Dedifferentiated amniotic fluid mesenchymal stem cell (primary cell): ENCODE data around the gene LNP1.
A peak's percentile ranks its signal among the peaks of the same experiment; 100 is the strongest.
"Not testable (repeated sequence)": the region's sequence is repeated elsewhere in the genome, so short reads cannot be mapped to it uniquely, and the experiment has no call there.

Experiments
- DNase-seq: peaks from one replicate; pipeline ENCODE4 v3.0.0-alpha.2; 2016; ENCODE audit errors: extremely low spot score

LNP1 gene, protein sequence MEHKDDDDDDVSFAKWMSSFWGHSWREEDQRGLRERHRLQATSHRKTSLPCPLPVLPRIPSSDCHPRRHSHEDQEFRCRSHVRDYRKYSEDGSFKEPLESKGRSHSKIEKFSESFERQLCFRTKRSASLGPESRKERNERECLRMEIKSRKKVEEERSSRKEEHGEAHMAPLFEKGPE

DNA sequence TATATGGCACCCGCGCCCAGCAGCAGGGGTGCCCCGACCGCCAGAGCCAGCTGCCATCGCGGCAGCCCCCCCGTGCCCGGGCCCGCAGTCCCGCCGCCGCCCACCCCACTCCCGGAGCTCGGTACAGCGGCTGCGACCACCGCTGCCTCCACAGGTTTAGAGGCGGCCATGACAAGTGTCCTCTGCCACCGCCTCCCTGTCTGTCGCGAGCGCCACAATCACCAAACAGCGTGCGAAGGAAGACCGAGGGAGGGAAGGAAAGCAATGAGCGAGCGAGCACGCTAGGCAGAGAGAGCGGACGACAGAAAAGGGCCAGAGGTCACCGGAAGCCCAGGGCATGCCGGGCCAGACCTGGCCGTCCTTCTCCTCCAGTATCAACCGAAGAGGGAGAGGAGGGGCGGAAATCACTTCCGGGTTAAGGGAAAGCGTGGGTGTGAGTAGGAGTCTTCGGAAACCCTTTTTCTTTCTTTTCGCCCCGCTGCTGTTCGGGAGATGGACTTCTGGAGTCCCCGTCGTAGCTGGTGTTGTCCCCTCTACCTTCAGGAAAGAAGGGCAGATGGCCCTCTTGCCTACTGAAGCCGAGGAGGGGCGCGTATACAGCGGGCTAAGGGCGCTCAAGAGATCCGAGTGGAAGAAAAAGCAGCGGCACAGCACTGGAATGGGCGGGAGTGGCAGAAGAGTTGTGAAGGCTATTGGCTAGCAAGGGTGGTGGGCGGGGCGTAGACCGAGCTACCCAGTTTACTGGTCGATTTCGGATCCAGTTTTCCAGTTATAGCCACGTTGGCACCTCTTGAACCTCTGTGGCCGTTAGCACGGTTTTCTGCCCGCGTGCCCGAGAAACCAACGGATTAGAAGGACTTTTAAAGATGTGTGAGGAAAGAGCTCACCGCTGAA lies at the start of gene LNP1, which contains the start of gene TOMM70:
Gene LNP1 (plus strand): TSS at position 760 of the 894 bp plus-strand sequence. CDS start 28,191 bp downstream, outside the sequence.
Gene TOMM70 (minus strand): TSS at position 310 of the 894 bp plus-strand sequence. CDS start 140 bp downstream, at position 170.
- DNase-seq = peak; percentile 97

DNA sequence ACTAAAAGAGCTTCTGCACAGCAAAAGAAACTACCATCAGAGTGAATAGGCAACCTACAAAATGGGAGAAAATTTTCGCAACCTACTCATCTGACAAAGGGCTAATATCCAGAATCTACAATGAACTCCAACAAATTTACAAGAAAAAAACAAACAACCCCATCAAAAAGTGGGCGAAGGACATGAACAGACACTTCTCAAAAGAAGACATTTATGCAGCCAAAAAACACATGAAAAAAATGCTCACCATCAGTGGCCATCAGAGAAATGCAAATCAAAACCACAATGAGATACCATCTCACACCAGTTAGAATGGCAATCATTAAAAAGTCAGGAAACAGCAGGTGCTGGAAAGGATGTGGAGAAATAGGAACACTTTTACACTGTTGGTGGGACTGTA lies 49.6 kb upstream of the LNP1 start:
- DNase-seq = not testable (repeated sequence)

DNA sequence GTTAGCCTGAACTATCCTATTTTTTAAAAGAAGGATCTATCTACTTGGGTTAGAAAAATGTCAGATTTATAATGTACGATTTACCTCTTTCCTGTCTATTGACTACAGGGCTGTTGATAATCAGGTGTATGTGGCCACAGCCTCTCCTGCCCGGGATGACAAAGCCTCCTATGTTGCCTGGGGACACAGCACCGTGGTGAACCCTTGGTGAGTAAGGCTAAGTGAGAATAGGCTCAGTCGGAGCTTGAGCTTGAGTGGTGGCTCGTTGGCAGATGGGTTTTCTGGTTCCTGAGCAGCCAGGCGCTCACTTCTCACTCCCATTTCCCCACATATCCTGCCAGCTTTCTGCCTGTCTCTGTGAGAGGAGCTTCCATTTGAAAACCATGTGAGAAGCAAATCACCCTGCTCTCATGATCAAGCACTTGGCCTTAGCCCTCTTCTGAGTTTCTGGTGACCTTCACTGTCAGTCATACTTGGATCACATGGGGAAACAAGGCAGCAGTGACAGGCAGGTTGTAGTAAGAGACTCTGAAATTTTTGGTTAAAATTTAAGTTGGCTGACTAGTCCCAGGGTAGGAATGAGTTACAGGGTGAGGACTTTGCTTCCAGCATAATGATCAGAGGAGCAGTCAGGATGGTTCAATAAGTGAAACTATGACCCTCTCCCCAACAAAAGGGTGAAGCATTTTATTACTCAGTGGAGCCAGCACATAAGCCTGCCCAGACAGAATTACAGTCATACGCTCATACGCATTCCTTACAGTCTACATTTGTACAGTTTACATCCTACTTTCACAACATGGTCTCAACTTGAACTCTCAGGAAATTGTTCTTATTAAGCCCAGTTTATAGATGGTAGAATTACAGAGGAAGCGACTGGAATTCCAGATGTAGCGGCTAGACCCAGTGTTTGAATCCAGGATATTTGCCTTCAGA lies 48.8 kb upstream of the LNP1 start:
- DNase-seq = no peak

DNA sequence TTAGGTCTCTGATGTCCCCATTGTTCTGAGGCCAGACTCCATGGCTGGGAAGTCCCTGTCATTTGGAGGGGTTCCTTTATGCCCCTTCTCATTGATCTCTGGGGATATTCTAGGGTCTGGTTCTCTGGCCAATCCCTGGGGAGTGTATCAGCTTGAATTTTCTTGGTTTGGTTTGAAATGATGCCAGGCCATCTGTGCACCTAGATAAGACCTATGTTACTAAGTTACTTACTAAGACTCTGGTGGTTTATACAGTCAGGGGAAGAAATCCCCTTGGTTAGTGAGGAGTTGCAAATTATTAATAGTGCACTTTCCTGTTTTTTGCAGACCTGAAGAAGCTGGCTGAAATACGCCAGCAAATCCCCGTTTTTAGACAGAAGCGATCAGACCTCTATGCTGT lies 46.5 kb upstream of the LNP1 start:
- no peak for DNase-seq

GRCh38 chr3:100358413-100358812 lies 42.9 kb upstream of the LNP1 start:
- no peak for DNase-seq

DNA sequence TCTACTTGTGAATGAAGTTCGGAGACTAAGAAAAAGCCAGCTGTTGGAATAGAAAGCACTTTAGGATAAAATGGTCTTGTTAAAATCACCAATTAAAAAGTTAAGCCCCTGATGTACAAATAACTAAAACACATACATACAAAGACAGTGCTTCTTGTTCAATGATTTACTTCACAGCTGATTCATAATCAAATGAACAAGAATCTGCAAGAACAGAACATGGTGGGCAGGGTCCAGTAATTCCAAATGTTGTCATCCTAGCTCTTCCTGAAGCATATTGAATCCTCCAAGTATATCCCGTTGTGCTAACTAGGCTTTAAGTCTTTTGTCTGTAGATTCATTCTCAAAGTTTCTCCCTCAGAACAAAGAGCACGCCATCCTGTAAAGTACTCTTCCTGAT lies 42.3 kb upstream of the LNP1 start:
- DNase-seq = no peak

DNA sequence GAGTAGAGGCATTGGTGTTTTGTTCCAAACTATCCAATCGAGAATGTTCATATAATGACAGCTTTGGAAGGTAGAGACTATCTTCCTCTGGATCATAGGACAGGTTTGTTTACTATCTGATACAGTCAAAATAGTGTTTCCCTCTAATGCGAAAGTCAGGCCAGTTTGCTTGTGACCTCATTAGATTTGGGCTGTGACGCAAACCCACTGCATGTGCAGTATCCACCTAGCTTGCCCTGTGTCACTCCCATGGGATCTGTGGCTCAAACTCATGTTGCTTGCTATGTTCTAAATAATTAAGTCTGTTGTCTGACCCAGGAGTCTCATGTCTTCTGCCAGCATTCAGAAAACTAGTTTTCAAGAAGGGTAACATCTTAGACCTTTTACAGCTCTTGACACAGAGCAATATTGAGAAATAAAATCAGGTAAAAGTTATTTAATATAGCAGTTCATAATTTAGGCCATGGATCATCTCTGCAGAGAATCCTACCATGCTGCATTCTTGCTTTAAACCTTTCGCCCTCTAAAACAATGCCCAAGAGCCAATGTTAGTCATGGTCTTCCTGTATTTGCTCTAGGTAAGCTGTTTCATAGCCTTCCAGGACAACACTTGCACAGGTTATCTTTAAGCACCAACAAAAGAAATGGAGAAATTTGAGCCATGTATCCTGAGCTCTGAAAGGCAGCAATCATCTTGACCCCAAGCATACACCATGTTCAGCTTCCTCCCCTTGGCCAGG lies 40.4 kb upstream of the LNP1 start:
- DNase-seq = no peak

DNA sequence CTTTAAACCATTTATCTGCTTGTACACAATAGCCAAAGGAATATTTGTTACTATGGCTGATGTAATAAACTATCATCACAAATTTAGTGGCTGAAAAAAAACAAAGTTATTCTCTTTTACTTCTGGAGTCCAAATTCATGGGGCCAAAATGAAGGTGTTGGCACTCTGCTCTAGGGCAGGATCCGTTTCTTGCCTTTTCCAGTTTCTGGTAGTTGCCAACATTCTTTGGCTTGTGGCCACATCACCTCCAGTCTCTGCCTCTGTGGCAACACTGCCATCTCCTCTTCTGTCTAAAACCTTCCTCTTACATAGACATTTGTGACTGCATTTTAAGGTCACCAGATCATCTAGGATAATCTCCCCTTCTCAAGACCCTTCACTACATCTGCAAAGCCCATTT lies 39.4 kb upstream of the LNP1 start:
- no peak for DNase-seq

GRCh38 chr3:100364421-100364820 lies 36.9 kb upstream of the LNP1 start:
- no peak for DNase-seq

DNA sequence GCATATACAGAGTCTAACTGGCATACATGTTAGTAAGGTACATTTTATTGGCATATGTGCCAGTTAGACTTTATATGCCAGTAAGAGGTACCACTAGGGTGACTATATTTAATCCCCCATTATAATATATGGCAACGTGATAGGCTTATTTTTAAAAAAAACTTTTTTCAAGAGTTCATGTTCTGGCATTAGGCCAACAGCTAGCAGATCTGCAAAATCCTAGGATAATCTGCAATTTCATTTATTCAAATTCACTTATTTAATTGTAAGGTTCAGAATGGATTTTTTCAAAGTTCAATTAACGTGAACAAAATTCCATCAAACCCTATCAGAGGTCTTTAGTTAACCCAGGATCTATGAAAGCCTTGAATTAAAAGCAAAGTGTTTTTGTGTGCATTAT lies 34.9 kb upstream of the LNP1 start:
- no peak for DNase-seq

DNA sequence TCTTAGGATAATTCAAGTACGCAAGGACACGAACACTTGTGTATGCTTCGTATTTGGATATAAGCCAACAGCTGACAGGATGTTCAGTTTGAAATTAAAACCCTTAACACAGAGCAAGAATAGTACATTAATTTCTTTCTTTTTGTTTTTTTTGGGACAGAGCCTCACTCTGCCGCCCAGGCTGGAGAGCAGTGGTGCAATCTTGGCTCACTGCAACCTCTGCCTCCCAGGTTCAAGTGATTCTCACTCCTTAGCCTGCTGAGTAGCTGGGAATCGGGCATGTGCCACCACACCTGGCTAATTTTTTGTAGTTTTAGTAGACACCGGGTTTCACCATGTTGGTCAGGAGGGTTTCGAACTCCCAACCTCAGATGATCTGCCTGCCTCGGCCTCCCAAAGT lies 32.9 kb upstream of the LNP1 start:
- no peak for DNase-seq

- no peak for DNase-seq
Observed at GRCh38 chr3:100370756-100371155, 30.6 kb upstream of the LNP1 start.

- DNase-seq = no peak
Observed at GRCh38 chr3:100374521-100374920, 26.8 kb upstream of the LNP1 start.

GRCh38 chr3:100376301-100376700 lies 25.0 kb upstream of the LNP1 start:
- DNase-seq = no peak

GRCh38 chr3:100384733-100385525 lies 16.4 kb upstream of the LNP1 start:
- DNase-seq = no peak

GRCh38 chr3:100386437-100387074 lies 14.8 kb upstream of the LNP1 start:
- no peak for DNase-seq

DNA sequence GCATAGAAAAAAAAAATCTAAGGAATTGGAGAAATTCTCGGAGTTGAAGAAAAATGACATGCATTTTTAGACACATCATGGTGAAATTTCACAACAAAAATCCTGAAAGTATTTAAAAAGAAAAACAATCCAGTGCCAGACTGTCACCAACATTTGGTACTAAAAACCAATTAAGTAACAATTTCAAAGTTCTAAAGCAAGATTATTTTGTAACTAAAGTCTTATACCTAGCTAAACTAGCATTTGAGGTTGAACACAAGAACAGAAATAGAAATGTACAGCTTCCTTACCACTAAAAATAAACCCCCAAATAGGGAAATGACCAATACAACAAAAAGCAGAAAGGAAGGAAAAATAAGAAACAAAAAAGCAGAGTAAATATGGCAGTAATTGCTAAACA lies 12.3 kb upstream of the LNP1 start:
- no peak for DNase-seq

- DNase-seq = no peak
Observed at GRCh38 chr3:100395679-100396431, 5.5 kb upstream of the LNP1 start.

GRCh38 chr3:100396967-100397366 lies 4.4 kb upstream of the LNP1 start:
- DNase-seq = no peak
